GM19193 (cell line): ENCODE measurements around the gene S100A4.

ENCODE experiments used
- POLR2A ChIP-seq: IDR thresholded peaks from 4 replicates; pipeline ENCODE4 v1.6.1; 2011; ENCODE audit not compliant: insufficient read depth, insufficient read length; ENCODE audit errors: extremely low read depth

The S100A4 gene

DNA sequence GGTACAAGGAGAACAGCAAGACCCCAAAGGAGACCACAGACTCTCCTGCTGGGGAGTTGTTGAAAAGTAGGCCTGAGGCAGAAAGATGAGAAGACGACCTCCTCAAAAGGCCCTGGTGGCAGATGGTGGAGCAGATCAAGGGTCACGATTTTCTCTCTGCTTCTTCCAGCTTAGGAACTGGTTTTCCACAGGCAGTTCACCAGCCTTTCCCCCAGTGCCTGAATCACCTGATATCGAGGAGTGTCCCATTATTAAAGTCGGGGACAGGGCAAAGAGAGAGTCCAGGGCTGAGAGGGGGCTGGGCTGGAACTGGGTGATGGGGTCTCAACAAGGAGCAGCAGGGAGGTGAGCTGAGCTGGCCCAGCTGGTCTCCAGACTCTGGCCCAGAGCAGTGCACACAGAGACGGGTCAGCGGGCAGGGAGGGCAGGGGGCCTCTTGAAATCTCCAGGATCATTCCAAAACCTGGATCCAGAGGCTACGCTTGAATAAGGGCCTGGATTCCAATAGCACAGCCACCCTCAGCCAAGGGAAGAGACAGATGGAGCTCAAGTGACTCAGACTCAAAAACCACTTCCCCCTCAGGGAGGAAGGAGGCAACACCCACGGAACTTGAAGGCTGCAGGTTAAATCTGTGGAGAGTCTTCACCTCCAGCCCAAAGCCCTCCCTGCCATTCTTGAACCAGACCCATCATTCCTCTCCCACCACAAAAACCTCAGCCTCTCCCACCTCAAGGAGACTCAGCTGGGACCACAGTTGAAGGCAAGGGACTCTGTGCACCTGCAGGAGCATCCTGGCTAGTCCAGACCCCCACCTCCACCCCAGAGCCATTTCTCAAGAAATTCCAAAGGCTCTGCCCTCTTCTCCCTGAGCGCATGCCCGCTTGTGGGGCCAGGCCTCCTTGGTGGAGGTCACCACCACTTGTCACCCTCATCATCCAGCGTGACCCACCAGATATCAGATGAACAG is 4.9 kb downstream of the S100A4 start, which contains the start of gene S100A5:
TSS of gene S100A5 (minus strand) at position 541 of the 968 bp plus-strand sequence. CDS start 743 bp downstream, outside the sequence.
- TF ChIP-seq POLR2A, result no peak

DNA sequence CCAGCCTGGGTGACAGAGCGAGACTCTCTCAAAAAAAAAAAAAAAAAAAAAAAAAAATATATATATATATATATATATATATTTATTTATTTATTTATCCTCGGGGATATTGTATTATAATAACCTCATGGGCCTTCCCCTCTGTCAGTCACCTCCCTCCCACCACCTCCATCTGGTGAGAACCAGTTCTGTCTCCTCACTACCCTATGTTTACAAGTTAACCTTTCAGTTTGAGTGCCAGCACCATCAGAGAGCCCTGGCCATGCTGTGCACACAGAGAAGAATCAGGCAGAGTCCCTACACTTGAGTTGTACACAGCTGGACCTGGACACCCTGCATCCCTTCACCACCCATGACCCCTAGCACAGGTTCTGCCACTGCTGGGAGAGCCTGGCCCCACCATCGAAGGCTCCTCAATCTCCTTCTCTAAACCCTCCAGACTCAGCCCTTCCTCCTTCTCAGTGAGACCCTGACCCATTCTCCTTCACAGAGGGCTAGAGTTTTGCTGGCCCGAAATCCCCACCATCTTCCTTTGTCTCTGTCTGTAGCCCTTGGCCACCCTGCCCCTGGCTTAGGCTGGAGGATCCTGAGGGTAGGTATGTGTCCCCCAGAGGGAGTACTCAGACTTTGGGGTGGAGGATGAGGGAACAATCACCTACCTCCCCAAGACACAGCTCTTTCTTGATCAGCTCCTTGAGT is 6.1 kb downstream of the S100A4 start:
- no peak for TF ChIP-seq POLR2A

- no peak for TF ChIP-seq POLR2A
Observed at GRCh38 chr1:153538315-153538821, 7.2 kb downstream of the S100A4 start.

GRCh38 chr1:153537376-153537730 is 8.3 kb downstream of the S100A4 start:
- no peak for TF ChIP-seq POLR2A

- TF ChIP-seq POLR2A, result no peak
Observed at GRCh38 chr1:153536671-153537375, 8.8 kb downstream of the S100A4 start.

DNA sequence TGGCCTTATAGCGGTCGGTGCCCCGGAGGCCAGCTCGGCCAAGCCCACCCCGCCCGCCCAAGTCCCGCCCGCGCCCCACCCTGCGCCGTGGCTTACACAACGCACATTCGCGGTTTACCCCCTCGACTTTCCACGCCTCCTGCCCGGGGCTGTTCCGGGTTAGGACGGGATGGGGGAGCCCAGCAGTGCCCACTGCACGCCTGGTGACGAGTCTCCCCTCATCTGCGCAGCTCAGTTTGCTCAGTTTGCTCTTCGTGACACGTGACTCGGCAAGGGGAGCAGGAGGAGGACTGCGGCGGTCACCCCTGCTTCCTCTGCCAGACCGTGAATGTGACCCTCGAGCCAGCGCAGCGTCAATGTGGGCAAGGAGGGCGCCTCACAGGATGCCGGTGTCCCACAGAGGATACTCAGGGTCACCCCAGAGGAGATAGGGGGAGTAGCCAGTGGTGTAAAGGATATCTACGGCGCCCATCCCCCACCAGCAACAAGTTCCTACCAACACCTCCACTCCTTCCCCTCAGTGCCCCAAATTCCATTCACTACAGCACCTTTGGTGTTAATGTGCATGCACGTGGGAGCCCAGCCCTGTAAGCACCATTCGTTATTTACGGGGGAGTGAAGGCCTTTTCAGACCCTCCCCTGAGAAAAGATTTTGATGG is 9.5 kb downstream of the S100A4 start:
- TF ChIP-seq POLR2A, result peak; percentile 58

GRCh38 chr1:153535242-153536011 is 10.2 kb downstream of the S100A4 start, which contains the start of gene S100A6:
S100A6 (minus strand) TSS chr1:153535991; CDS start chr1:153535339, 652 bp downstream.
- peak; percentile 25 for TF ChIP-seq POLR2A

- TF ChIP-seq POLR2A, result no peak
Observed at GRCh38 chr1:153534925-153535241, 10.7 kb downstream of the S100A4 start.

DNA sequence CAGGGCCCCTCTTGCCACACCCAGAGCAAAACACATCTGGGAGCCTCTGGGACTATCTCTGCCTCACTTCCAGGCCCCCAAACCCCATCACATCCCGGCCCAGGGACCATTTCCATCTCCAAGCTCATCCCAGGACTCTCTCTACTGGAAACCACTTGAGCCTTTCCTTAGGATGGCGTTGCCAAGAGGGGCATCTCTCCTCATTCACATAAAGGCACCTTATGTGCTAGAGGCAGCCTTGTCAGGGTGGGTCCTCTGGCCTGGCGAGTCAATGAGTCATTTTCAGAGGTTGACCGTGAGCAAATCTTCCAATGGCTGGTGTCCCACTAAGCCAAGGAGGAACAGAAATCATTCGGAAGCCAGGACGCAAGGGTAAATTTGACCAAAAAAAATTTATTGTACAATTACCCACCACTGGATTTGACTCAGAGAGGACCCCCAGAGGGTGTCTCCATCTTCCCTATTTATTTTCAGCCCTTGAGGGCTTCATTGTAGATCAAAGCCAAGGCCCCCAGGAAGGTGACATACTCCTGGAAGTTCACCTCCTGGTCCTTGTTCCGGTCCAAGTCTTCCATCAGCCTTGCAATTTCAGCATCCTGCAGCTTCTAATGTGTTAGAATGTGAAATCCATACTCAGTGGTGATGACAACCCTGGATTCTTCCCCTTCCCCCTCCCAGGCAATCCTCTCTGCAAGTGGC is 11.2 kb downstream of the S100A4 start:
- TF ChIP-seq POLR2A, result no peak

DNA sequence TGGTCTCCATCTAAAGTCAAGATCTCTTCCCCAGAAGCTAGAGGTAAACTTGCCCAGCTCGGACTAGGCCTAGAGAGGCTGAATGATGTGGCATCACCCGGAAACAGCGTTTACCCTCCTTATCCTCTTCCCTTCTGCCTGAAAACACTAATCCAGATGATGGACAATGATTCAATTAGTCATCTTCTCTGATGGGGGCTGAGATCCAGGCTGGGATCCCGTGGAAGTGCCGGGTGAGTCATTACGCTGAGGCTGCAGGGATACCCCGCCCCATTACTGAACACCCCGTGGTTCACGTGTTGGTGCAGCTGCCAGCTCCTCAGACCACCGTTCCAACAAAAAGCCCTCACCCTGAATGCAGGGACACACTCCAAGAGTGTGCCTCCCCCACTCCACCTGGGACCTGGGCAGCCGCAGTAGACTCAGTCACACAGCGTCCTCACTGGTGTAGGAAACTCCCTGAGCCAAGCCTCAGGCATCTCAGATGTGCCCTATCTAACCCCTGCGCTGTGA is 11.9 kb downstream of the S100A4 start:
- TF ChIP-seq POLR2A, result no peak

- TF ChIP-seq POLR2A, result no peak
Observed at GRCh38 chr1:153532769-153533599, 12.6 kb downstream of the S100A4 start.

DNA sequence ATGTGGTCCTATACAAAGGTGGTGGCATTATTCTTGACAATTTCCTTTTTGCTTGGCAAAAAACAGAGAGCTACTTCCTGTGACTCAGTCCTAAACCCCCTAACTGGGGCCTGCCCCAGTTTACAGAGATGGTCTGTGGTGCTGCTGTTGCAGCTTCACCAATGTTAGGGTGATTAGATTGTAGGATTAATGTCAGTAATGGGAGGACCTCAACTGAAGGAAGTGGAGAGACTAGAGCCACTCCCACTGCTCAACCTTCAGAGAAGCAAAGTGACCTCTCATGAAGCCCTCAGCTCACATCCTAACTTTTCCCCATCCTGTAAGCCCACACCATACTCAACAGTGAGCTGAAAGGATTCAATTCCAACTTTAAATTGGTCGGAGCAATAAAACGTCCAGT is 13.4 kb downstream of the S100A4 start:
- no peak for TF ChIP-seq POLR2A
